GM12878 (cell line): ENCODE data around the gene ACTL8. TPM values are rescaled to one million over a fixed set of nuclear protein-coding genes. Genes with fewer than 3 reads are reported as not detected.

Experiments
- ATAC-seq: fragments of 200-7000 bp; cut with Tn5 transposase; 3 replicates; pipeline ENCODE4 v1.9.1; 2020; ENCODE audit warnings: mild to moderate bottlenecking, moderate library complexity
- BruUV-seq: library from RNA; stranded (reverse); fragments of 400-500 nt; replicated peaks from 2 replicates; lab custom pipeline; 2021; lab: Mats Ljungman, UMichigan
- CTCF ChIA-PET: fragments of 300-600 bp; sonication (Branson Sonifier 250); formaldehyde crosslinking; extraction: SDS; loops from one replicate; lab custom pipeline; 2021; ENCODE audit warnings: inconsistent platforms; lab: Yijun Ruan, JAX
- POLR2A ChIA-PET: fragments of 350-600 bp; formaldehyde crosslinking; extraction: SDS; loops from one replicate; lab custom pipeline; 2021; ENCODE audit warnings: inconsistent platforms; lab: Charles Lee
- RAD21 ChIA-PET: fragments of 300-600 bp; sonication (Branson Sonifier 250); formaldehyde crosslinking; loops from one replicate; lab custom pipeline; 2023; ENCODE audit warnings: antibody characterized with exemption; ENCODE audit not compliant: unreplicated experiment; lab: Charles Lee
- SMC1A ChIA-PET: fragments of 300-600 bp; sonication (Branson Sonifier 250); formaldehyde crosslinking; loops from one replicate; lab custom pipeline; 2023; ENCODE audit not compliant: unreplicated experiment, uncharacterized antibody; lab: Charles Lee
- DNase-seq: peaks from one replicate; pipeline ENCODE4 v3.0.0-alpha.2; 2011; ENCODE audit warnings: low read depth, low spot score
- FAIRE-seq: peaks from 3 replicates; lab custom pipeline; 2011; peaks lifted over from hg19 to GRCh38; lab: Jason Lieb, UNC
- H2AFZ ChIP-seq: 2 replicates; pipeline ENCODE4 v1.6.0; 2011; ENCODE audit warnings: low read depth, low read length, control low read depth; ENCODE audit not compliant: control insufficient read depth
- H3K27ac ChIP-seq: 2 replicates; pipeline ENCODE4 v1.5.1; 2011; ENCODE audit warnings: control low read depth; ENCODE audit not compliant: control insufficient read depth, insufficient read depth
- H3K27me3 ChIP-seq, 2 experiments: replicated peaks in 1 of 2; 2 replicates each; pipeline versions ENCODE4 v1.6.0 to v1.6.1; 2011; ENCODE audit warnings: low read length in 1 of 2; ENCODE audit not compliant: control insufficient read depth in 2 of 2, insufficient read depth in 2 of 2
- H3K36me3 ChIP-seq, 2 experiments: 2 replicates each; pipeline ENCODE4 v1.5.1; 2011; ENCODE audit warnings: low read length in 1 of 2; ENCODE audit not compliant: control insufficient read depth in 2 of 2, insufficient read depth in 2 of 2
- H3K4me1 ChIP-seq: 2 replicates; pipeline ENCODE4 v1.6.1; 2011; ENCODE audit warnings: mild to moderate bottlenecking, low read length, moderate library complexity, mixed read lengths; ENCODE audit not compliant: control insufficient read depth, insufficient read depth
- H3K4me2 ChIP-seq: 2 replicates; pipeline ENCODE4 v1.6.0; 2011; ENCODE audit warnings: control low read depth; ENCODE audit not compliant: control insufficient read depth, insufficient read depth
- H3K4me3 ChIP-seq: fragments of 200-600 bp; sonication (generic); 2 replicates; pipeline ENCODE4 v1.5.1; 2016
- H3K79me2 ChIP-seq: 2 replicates; pipeline ENCODE4 v1.6.0; 2011; ENCODE audit warnings: low read length; ENCODE audit not compliant: control insufficient read depth, insufficient read depth
- H3K9ac ChIP-seq: 2 replicates; pipeline ENCODE4 v1.8.0; 2011; ENCODE audit warnings: low read length, control low read depth, mixed read lengths; ENCODE audit not compliant: control insufficient read depth, insufficient read depth
- H3K9me3 ChIP-seq: replicated peaks from 3 replicates; pipeline ENCODE4 v1.5.1; 2011; ENCODE audit warnings: mild to moderate bottlenecking, low read length; ENCODE audit not compliant: control insufficient read depth, insufficient read depth
- H4K20me1 ChIP-seq: 2 replicates; pipeline ENCODE4 v1.6.0; 2011; ENCODE audit not compliant: control insufficient read depth, insufficient read depth
- ELK1 ChIP-seq: IDR thresholded peaks from 2 replicates; pipeline ENCODE4 v1.6.1; 2012; ENCODE audit warnings: low read depth, low read length, improper control_type of control experiment
- TCF7 ChIP-seq: IDR thresholded peaks from 2 replicates; pipeline ENCODE4 v1.6.1; 2014; ENCODE audit warnings: antibody characterized with exemption, borderline replicate concordance
- WRNIP1 ChIP-seq: IDR thresholded peaks from 2 replicates; pipeline ENCODE4 v1.6.1; 2011; ENCODE audit warnings: low read depth, low read length, improper control_type of control experiment, borderline replicate concordance
- ZNF384 ChIP-seq: IDR thresholded peaks from 2 replicates; pipeline ENCODE4 v1.6.1; 2012; ENCODE audit warnings: low read depth, mild to moderate bottlenecking, low read length, improper control_type of control experiment, borderline replicate concordance
- WGBS: methylation state at CpG from one replicate; pipeline ENCODE4 v1.1.6; 2016; ENCODE audit warnings: low lambda C conversion rate; ENCODE audit not compliant: insufficient replicate concordance, insufficient coverage; ENCODE audit errors: missing lambda C conversion rate; 5-methylcytosine and 5-hydroxymethylcytosine counted together
- in situ Hi-C: fragments of 300-500 bp; cut with MboI; formaldehyde crosslinking; loops from 9 replicates; pipeline ENCODE4 v1.14.3; 2018; ENCODE audit warnings: mixed read lengths
- intact Hi-C: fragments of 100-400 bp; cut with micrococcal nuclease; formaldehyde crosslinking; loops from one replicate; pipeline ENCODE4 v1.14.2; 2022; ENCODE audit not compliant: unreplicated experiment
- polyA plus RNA-seq, 11 experiments: library from polyadenylated mRNA; depleted of rRNA in 4 of 11; unstranded in 6 of 11; stranded (reverse) in 5 of 11; fragments of >200 nt; fragmentation: Nextera tagmentation in 4 of 11; fragmentation: Illumina TruSeq in 1 of 11; extraction: Ambion mirVana in 4 of 11; extraction: Trizol in 1 of 11; gene quantifications; 1 replicate in 1 of 11; 2 replicates in 10 of 11; pipeline versions ENCODE4 v1.2.1 to v1.2.3, GENCODE V29; 2011 to 2016; ENCODE audit warnings: inconsistent platforms in 2 of 11, missing spikeins in 2 of 11, low read depth in 1 of 11
- total RNA-seq, 4 experiments: library from RNA; depleted of rRNA in 3 of 4; stranded (reverse); fragments of >200 nt in 3 of 4; fragmentation: Illumina TruSeq in 1 of 4; extraction: Trizol in 1 of 4; gene quantifications; 2 replicates each; pipeline versions ENCODE4 v1.2.1 to v1.2.3, GENCODE V29; 2013 to 2021
- TF ChIP-seq, protein P1 (sequence below): fragments of 450-650 bp; IDR thresholded peaks from 2 replicates; pipeline ENCODE4 v1.6.1; 2016; ENCODE audit warnings: mild to moderate bottlenecking
- TF ChIP-seq, protein P2 (sequence below): fragments of 450-650 bp; formaldehyde crosslinking; IDR thresholded peaks from 2 replicates; pipeline ENCODE4 v1.4.0; 2022; ENCODE audit warnings: mild to moderate bottlenecking, moderate library complexity

ACTL8 gene
- total and polyA plus RNA-seq, 10 of the 15 experiments (the other 5 are each of a cell fraction or from before 2014, with no cell fraction given): 0.05 to 0.27 TPM; not detected in 8

DNA sequence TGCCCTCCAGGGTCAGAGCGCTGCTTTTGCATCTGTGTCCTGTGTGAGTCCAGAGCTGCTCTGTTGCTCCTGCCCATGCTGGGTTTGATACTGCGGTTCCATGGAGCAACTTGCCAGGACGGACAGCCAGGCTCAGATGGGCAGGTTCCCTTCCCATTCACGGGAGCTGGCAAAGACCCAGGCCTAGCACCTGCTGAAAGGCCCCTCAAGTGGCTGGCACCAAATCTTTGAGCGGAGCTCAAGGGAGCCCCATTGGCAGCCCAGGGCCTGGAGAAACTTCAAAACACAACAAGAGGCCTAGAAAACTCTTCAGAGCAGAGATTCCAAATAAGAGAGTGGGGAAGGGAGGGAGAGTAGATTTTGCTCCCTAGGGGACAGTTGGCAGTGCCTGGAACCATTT, 97.2 kb downstream of the ACTL8 start (continued):
- TF ChIP-seq ELK1: no peak

- no TSS peak for BruUV-seq
- no peaks in the 10 kb centered on the region; a peak in 1 of 4 replicates for H3K27me3 ChIP-seq
- in situ Hi-C loops: no loop called here
These were observed 98.3 kb downstream of the ACTL8 start for GRCh38 chr1:17853241-17853935.

More at GRCh38 chr1:17853241-17853935, 98.3 kb downstream of the ACTL8 start:
- H3K9ac ChIP-seq: no peak overlapping the region
- ChIA-PET CTCF (no interaction called here), SMC1A (no interaction called here), POLR2A (no interaction called here), RAD21 (no interaction called here)
- no peaks in the 10 kb centered on the region for H4K20me1 ChIP-seq
- H2AFZ ChIP-seq: no peak overlapping the region
- H3K4me1 ChIP-seq: no peaks in the 10 kb centered on the region
- no peak overlapping the region for H3K4me3 ChIP-seq
- no peak overlapping the region for H3K27ac ChIP-seq
- ATAC-seq (no peak), FAIRE-seq (no peak), DNase-seq (no peak)
- TF ChIP-seq, protein P1, sequence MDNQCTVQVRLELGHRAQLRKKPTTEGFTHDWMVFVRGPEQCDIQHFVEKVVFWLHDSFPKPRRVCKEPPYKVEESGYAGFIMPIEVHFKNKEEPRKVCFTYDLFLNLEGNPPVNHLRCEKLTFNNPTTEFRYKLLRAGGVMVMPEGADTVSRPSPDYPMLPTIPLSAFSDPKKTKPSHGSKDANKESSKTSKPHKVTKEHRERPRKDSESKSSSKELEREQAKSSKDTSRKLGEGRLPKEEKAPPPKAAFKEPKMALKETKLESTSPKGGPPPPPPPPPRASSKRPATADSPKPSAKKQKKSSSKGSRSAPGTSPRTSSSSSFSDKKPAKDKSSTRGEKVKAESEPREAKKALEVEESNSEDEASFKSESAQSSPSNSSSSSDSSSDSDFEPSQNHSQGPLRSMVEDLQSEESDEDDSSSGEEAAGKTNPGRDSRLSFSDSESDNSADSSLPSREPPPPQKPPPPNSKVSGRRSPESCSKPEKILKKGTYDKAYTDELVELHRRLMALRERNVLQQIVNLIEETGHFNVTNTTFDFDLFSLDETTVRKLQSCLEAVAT: no peak
- TF ChIP-seq, protein P2, sequence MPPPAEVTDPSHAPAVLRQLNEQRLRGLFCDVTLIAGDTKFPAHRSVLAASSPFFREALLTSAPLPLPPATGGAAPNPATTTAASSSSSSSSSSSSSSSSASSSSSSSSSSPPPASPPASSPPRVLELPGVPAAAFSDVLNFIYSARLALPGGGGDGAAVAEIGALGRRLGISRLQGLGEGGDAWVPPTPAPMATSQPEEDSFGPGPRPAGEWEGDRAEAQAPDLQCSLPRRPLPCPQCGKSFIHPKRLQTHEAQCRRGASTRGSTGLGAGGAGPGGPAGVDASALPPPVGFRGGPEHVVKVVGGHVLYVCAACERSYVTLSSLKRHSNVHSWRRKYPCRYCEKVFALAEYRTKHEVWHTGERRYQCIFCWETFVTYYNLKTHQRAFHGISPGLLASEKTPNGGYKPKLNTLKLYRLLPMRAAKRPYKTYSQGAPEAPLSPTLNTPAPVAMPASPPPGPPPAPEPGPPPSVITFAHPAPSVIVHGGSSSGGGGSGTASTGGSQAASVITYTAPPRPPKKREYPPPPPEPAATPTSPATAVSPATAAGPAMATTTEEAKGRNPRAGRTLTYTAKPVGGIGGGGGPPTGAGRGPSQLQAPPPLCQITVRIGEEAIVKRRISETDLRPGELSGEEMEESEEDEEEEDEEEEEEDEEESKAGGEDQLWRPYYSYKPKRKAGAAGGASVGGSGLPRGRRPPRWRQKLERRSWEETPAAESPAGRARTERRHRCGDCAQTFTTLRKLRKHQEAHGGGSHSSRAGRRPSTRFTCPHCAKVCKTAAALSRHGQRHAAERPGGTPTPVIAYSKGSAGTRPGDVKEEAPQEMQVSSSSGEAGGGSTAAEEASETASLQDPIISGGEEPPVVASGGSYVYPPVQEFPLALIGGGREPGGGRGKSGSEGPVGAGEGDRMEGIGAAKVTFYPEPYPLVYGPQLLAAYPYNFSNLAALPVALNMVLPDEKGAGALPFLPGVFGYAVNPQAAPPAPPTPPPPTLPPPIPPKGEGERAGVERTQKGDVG (CRISPR knock-in tag): no peak
- TF ChIP-seq WRNIP1 (no peak), ZNF384 (no peak), TCF7 (no peak)
- H3K36me3 ChIP-seq: no peaks in the 10 kb centered on the region
- intact Hi-C loops: no loop called here
- no peaks in the 10 kb centered on the region for H3K79me2 ChIP-seq
- H3K9me3 ChIP-seq: no peaks in the 10 kb centered on the region
- 12% methylated on average over 11 of the region's 11 CpGs for WGBS
- H3K4me2 ChIP-seq: no peak overlapping the region
